GM19193 (cell line): ENCODE measurements around the gene MTMR12.

Experiments
- POLR2A ChIP-seq: IDR thresholded peaks from 4 replicates; pipeline ENCODE4 v1.6.1; 2011; ENCODE audit not compliant: insufficient read depth, insufficient read length; ENCODE audit errors: extremely low read depth

MTMR12 gene

DNA sequence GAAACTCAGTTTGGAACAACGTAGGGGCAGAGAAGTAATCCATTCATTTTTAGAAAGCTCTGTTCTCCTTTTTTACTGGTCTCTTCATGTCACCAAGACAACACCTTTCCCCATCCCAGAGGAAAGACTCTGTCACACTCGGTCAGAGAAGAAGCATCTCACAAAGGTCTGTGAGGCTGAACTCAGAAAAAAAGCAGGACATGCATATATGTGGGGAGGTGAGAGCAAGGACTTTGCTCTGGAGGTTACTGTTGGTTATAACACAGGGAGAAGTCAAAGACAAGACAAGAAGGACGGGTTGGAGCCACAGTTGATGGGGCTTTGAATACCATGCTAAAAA, 19.2 kb upstream of the MTMR12 start:
- TF ChIP-seq POLR2A: no peak

DNA sequence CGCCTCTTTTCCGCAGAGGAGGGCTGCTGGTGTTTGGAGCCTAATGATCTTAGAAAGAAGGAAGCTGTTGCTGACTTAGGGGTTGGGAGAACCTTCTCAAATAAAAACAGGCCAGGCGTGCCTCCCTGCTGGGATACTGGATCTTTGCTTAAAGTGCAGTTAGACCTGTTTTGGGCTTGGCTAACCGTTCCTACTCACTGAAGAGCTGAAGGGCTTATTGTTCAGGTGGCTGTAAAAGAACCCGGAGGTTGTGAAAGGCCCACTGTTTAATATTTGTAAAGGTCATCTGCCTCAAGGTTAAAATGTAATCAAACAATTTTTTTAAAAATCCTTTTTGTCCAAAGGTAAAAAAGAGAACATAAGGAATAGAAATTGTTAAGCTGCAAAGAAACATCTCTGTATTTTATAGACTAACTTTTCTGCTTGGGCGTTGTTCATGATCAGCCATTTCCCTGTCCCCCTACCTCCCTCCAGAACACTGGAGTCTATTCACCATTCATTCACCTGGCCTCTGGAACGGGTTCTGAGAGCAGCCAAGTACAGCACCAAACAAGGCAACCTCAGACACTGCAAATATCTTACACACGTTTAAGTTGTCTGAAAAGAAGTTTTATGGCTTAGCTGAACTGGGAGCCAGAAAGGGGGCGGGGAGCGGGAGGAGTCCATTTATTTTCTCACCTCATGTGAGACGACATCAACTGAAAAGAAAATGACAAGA, 18.6 kb upstream of the MTMR12 start:
- TF ChIP-seq POLR2A: no peak

DNA sequence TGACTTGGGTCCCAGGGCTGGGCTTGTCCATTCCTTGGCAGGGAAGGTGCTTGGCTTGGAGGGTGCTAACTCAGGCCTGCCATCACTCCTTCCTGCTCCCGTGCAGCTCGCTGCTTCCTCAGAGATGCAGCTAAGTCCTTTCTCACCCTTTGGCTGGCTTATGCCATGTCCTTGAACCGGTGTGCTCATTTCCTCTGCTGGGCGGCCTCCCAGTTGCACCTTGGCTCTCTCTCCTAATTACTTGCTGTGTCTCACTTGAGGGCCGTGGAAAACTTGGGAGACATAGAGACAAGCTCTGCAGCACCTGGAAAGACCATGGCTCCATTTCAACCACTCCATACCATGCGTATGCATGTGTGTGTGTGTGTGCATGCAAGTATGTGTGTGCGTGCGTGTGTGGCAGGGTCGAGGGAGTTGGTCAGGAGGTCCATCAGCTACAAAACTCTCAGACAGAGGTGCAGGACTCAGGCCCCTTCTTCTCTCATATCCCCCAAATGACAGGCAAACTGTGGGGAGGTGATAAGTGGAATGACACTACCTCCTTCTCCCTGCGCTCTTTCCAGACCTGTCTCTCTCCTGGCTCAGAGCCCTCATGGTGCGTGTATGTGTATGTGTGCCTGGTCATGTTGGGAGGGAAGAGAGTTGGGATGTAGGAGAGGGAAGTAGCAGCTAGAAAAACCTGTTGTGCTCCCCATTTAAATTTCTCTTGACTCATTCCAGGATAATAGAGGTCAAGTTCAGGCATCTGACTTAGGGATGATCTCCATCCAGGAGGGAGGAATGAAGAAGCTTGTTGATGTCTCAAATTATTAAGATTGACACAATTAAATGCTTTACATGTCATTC, 17.6 kb upstream of the MTMR12 start:
- no peak for TF ChIP-seq POLR2A

DNA sequence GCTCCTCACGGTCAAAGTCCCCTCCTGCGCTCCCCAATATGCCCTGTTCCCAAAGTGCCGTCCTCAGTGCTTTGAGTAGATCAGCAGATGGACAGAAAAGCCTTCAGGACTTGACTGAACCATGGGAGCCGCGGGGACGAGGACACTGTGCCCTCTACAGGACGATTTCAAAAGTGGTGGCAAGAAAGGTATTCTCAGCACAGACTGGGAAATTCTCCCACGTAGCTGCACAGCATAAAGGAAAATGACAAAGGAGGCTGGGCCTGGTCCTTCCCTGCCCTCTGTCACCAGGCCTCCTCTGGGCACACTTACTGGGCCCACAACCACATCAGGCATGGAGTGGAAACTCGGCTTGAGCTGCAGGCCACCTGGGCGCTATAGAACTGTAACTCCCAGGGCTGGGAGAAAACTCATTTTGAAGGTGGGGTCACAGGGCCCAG, 16.7 kb upstream of the MTMR12 start:
- no peak for TF ChIP-seq POLR2A

DNA sequence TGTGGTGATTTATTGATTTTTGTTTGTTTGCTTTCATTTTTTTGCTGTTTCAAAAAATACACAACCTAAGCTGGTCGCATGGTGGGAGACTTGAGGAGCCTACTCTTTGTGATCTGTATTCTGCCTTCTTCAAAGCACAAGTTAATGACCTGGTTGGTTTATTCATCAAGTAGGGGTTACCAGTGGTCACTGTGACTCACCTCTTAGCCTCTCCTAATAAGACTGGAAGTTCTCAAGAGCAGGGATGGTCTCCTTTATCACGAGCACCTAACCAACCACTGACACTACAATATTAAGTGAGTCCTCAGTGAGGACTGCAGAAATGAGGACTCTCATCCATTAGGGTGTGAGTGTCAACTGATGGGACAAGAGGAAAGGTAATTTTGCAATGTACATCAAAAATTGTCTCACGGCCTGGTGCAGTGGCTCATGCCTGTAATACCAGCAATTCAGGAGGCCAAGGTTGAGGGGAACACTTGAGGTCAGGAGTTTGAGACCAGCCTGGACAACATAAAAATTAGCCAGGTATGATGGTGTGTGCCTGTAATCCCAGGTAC, 13.6 kb upstream of the MTMR12 start:
- no peak for TF ChIP-seq POLR2A

DNA sequence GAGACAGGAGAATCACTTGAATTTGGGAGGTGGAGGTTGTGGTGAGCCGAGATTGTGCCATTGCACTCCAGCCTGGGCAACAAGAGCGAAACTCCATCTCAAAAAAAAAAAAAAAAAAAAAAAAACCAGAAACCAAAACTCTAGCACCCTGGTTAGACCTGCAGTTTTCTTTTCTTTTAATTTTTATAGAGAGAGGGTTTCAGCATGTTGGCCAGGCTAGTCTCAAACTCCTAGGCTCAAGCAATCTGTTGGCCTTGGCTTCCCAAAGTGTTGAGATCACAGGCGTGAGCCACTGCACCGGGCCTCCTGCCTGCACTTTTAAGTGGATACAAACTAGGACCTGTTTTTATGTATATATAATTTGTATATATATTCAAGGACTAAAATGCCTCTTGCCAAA, 12.9 kb upstream of the MTMR12 start:
- TF ChIP-seq POLR2A: no peak

DNA sequence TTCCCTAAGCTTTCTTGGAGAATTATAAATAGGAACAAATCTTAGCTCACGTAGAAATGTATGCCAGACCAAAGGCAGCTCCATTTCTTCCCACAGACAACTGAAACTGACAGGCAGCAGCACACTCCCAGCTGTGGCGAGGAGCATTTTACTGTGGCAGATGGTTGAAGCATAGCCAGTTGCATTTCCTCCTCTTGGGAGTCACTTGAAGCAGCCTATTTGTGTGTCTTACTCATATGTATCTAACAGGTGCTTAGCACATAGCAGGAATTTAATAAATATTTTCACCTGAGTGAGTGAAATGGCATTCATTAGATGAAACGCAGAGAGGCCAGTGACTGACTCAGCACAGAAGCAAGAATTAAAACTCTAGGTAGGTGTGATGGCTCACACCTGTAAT, 12.3 kb upstream of the MTMR12 start:
- TF ChIP-seq POLR2A: no peak

DNA sequence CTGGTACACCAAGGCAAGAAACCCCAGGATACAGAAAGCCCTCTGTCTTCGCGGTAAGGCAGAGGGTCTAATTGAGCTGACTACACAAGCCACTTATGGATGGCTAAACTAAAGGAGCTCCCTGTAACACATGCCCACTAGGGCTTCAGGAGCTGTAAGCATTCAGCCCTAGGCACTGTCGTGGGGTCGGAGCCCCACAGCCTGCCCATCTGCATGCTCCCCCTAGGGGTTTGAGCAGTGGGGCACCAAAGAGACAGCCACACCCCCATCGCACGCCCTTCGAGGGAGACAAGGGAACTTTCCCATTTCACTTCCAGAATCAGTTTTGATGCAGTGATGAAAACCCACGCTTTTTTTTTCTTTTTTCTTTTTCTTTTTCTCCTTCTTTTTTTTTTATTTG, 11.0 kb upstream of the MTMR12 start:
- no peak for TF ChIP-seq POLR2A

DNA sequence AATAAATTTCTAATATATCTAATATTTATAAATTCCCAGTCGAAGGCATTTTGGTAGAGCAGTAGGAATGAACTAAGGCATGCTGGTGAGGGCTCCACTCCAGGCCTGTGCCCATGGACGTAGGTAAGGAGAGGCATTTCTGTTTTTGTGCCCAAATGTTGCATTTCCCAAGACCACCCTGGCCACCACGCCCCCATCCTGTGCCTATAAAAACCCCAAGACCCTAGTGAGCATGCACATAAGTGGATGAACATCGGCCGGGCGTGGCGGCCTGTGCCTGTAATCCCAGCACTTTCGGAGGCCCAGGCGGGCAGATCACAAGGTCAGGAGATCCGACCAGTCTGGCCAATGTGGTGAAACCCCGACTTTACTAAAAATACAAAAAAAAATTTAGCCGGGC, 10.1 kb upstream of the MTMR12 start:
- no peak for TF ChIP-seq POLR2A

DNA sequence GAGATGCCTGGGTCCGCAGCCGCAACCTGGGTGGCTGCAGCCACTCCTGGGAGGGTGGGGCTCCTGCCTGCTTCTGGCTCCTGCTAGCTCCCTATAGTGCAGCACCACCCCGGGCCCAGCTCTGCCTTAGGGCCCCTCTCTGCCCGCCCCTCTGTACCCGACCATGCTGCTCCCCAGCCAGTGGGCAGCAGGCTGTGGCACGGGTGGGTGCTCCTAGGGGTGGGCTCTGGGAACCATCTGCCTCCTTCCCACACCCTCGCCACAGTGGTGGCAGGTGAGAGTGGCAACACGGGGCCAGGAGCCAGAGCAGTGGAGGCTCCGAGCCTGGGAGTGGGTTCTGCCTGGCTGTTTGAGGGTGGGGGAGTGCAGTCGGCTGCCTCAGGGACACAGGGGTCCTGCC, 7.8 kb upstream of the MTMR12 start:
- no peak for TF ChIP-seq POLR2A

DNA sequence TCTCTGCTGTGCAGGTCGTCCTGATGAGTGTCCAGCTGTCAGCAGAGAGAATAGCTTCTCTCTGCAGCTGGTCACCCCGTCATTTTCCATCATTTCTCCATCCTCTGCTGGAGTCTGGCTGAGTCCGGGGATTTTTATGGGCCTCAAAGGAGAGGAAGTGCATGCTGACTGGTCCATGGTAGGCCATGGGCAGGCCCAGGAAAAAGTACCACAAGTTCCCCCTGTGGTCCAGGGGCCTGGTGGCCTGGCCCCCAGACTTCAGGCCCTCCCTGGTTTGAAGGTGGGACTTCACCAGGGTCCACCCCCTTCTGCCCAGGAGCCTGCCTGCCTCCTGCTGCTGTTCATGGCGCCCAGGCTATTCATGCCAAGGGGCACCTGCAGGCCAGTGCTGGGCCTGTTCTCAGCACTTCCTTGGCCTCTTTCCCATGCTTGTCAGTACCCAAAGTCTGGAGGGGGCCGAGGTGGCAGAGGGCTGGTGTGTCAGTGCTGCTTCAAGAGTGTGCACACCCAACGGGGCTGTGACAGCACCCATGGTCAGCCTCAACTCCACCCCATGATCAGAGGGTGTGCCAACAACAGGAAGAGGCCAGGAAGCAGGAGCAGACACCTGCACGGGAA, 7.3 kb upstream of the MTMR12 start:
- no peak for TF ChIP-seq POLR2A

DNA sequence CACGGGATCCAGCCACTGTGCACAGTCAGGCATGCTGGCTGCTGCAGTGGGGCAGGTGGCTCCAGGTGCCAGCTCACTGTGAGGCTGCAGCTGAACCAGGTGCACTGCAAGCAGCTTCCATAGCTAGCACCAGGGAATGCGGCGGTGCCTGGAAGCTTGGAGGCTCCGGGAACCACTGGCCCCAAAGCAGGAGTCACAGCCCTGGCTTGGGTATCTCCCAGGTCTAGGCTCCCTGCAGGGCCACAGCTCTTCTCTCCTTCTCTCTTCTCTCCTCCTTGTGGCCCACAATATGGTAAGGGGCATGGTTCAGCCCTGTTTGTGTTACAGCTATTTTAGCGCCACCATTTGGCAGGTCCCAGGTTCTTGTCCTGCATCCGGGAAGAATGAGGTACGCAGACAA, 6.7 kb upstream of the MTMR12 start:
- no peak for TF ChIP-seq POLR2A

DNA sequence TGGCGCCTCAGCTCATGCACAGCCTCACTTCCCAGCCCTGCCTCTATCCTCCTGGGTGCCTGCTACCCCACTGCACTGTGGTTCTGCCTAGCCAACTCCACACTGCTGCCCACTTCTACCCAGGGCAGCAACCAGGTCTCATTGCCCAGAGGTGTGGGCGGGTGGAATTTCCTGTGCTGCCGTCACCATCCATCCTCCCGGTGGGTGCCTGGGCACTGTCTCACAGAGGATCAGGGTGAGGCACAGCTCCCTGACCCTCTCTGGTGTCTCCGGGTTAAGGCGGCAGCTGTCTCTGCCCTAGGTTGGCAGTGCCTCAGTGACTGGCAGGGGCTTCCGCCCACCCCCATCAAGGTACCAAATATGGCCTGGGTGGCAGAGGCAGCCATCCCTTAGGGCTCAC, 4.3 kb upstream of the MTMR12 start:
- TF ChIP-seq POLR2A: no peak

DNA sequence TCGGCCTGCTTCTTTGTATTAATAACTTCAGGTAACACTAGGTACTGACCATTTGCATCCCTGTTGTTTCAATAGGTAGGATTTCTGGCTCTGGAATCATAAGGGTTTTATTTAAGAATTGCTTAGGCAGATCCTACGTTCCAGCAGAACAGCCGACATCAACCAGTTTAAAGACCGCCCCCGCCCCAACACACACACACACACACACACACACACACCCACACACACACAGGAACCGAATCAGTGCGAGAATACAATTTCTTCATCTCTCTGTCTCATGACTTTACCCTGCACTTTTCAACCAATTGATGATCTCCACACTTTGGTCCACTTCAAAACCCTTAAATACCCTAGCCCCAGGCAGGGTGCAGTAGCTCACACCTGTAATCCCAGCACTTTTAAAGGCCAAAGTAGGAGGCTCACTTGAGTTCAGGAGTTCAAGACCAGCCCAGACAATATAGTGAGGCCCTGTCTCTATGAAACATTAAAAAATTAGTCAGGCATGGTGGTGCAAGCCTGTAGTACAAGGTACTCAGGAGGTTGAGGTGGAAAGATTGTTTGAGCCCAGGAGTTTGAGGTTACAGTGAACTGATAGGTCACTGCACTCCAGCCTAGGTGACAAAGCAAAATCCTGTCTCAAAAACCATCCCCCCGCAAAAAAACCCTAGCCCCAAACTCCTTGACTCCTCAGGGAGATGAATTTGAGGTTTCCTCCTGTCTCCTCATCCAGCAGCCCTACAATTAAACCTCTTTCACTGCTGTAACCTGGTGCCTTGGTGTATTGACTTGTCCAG, 2.7 kb upstream of the MTMR12 start:
- no peak for TF ChIP-seq POLR2A

DNA sequence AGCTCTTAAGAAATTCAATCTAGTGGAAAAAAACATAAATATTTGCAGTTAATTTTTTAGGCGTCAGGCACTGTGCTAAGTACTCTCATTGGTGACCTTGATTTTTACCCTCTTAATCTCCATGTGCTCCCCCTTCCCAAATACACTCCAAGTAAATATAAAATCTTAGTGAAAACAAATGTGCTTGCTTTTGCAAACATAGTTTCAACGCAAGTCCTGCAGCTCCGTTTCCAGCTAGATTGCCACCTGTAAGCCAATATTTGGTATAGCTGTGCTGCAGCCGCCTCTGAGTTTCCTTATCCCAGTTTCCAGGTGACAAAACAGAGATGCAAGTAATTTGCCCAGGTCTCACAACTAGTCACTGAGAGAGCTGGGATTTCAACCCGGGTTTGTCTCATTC, 1.9 kb upstream of the MTMR12 start:
- no peak for TF ChIP-seq POLR2A
